ENCODE results near the gene FCAR. TPM values are rescaled to one million over a fixed set of nuclear protein-coding genes. Genes with fewer than 3 reads are reported as not detected.
A peak's percentile ranks its signal among the peaks of the same experiment; 100 is the strongest.
"Not testable (repeated sequence)": the region's sequence is repeated elsewhere in the genome, so short reads cannot be mapped to it uniquely, and the experiment has no call there.

Gene FCAR
- total RNA-seq, 1 donor = not detected

DNA sequence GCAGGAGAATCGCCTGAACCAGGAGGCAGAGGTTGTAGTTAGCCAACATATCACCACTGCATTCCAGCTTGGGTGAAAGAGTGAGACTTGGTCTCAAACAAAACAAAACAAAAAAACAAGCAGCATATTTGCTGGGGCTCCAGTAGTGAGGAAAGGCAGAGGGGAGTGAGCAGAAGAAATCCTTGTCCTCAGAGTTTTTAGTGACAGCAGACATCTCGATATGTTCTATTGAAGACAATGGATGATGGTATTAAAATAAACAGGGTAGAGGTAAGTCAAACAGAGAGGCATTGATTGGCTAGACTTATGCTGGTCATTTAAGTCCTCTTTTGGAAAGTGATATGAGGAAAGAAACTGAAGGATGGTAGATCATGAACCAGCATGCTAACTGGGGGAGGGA is 54.3 kb downstream of the FCAR start:
- no peaks in the 10 kb centered on the region for H3K4me1 ChIP-seq (ENCODE audit: insufficient read depth, low read length)
- H3K27me3 ChIP-seq (ENCODE audit: insufficient read depth, low read length) = no peaks in the 10 kb centered on the region
- peak; percentile 49 for DNase-seq (ENCODE audit: insufficient read length, low spot score, missing footprints)
- no peaks in the 10 kb centered on the region for H4K20me1 ChIP-seq (ENCODE audit: insufficient read depth, low read length)
- no peak overlapping the region for H3K27ac ChIP-seq (ENCODE audit: low read depth, low read length)
- H3K9me3 ChIP-seq (ENCODE audit: low read depth, low read length) = peaks cover 3% of the 10 kb centered on the region
- H3K4me3 ChIP-seq (ENCODE audit: insufficient read depth, low read length) = no peak overlapping the region
- H2AFZ ChIP-seq (ENCODE audit: low read length) = no peak overlapping the region
- TF ChIP-seq, protein P1, sequence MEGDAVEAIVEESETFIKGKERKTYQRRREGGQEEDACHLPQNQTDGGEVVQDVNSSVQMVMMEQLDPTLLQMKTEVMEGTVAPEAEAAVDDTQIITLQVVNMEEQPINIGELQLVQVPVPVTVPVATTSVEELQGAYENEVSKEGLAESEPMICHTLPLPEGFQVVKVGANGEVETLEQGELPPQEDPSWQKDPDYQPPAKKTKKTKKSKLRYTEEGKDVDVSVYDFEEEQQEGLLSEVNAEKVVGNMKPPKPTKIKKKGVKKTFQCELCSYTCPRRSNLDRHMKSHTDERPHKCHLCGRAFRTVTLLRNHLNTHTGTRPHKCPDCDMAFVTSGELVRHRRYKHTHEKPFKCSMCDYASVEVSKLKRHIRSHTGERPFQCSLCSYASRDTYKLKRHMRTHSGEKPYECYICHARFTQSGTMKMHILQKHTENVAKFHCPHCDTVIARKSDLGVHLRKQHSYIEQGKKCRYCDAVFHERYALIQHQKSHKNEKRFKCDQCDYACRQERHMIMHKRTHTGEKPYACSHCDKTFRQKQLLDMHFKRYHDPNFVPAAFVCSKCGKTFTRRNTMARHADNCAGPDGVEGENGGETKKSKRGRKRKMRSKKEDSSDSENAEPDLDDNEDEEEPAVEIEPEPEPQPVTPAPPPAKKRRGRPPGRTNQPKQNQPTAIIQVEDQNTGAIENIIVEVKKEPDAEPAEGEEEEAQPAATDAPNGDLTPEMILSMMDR (IDR thresholded peaks at IDR 0.05; ENCODE audit: extremely low read depth, low read depth, low read length) = no peak
- no peaks in the 10 kb centered on the region for H3K79me2 ChIP-seq (ENCODE audit: insufficient read depth, low read length)
- no peak overlapping the region for H3K4me2 ChIP-seq (ENCODE audit: insufficient read depth, low read length)
- H3K36me3 ChIP-seq (ENCODE audit: insufficient read depth, low read length) = no peaks in the 10 kb centered on the region

DNA sequence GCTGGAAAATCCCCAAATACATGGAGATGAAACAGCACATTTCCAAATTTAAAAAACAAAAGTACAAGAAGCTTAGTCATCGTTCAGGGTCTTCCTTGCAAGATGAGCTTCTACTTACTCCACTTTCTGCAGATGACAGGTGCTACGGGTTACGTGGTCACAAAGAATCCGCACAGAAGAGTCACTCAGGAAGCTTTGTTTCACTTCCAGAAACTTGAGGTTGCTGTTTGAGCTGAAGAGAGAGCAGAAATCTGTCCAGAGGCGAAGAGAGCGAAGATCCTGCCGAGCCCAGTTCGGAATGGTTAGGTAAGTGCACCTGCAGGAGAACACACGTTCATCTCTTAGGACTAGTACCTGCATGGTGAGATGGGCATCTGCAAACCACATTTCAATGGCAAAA is 63.9 kb downstream of the FCAR start:
- Histone ChIP-seq H4K20me1 (ENCODE audit: insufficient read depth, low read length) (no peaks in the 10 kb centered on the region), H3K9me3 (ENCODE audit: low read depth, low read length) (no peaks in the 10 kb centered on the region), H3K27me3 (ENCODE audit: insufficient read depth, low read length) (no peaks in the 10 kb centered on the region), H3K4me1 (ENCODE audit: insufficient read depth, low read length) (no peaks in the 10 kb centered on the region), H2AFZ (ENCODE audit: low read length) (no peak overlapping the region), H3K4me2 (ENCODE audit: insufficient read depth, low read length) (no peak overlapping the region), H3K27ac (ENCODE audit: low read depth, low read length) (no peak overlapping the region), H3K36me3 (ENCODE audit: insufficient read depth, low read length) (no peaks in the 10 kb centered on the region), H3K79me2 (ENCODE audit: insufficient read depth, low read length) (no peaks in the 10 kb centered on the region), H3K4me3 (ENCODE audit: insufficient read depth, low read length) (no peak overlapping the region)
- TF ChIP-seq, protein P1 (IDR thresholded peaks at IDR 0.05; ENCODE audit: extremely low read depth, low read depth, low read length) = no peak
- peak; percentile 51 for DNase-seq (ENCODE audit: insufficient read length, low spot score, missing footprints)

DNA sequence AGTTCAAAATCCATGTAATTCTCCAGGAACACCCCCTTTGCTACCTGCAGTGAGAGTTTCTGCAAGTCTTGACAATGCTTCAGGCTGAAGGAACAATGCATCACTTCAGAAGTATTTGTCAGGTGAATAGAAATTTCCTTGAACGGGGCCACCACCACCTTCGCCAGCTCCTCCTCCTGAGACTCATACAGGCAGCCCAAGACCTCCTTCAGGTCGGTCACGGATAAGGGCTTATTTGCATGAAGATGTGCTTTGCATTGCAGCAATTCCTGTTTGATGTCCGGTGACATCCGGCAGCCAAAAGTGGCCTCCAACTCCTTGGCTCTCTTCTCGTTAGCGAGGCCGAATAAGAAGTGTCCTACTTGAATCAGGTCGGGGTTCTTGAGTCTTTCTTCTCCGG is 64.9 kb downstream of the FCAR start:
- H3K4me2 ChIP-seq (ENCODE audit: insufficient read depth, low read length) = no peak overlapping the region
- no peaks in the 10 kb centered on the region for H4K20me1 ChIP-seq (ENCODE audit: insufficient read depth, low read length)
- no peak overlapping the region for H3K4me3 ChIP-seq (ENCODE audit: insufficient read depth, low read length)
- H2AFZ ChIP-seq (ENCODE audit: low read length) = no peak overlapping the region
- DNase-seq (ENCODE audit: insufficient read length, low spot score, missing footprints) = peak; percentile 30
- no peaks in the 10 kb centered on the region for H3K4me1 ChIP-seq (ENCODE audit: insufficient read depth, low read length)
- no peak overlapping the region for H3K27ac ChIP-seq (ENCODE audit: low read depth, low read length)
- no peaks in the 10 kb centered on the region for H3K9me3 ChIP-seq (ENCODE audit: low read depth, low read length)
- H3K36me3 ChIP-seq (ENCODE audit: insufficient read depth, low read length) = no peaks in the 10 kb centered on the region
- H3K79me2 ChIP-seq (ENCODE audit: insufficient read depth, low read length) = no peaks in the 10 kb centered on the region
- H3K27me3 ChIP-seq (ENCODE audit: insufficient read depth, low read length) = no peaks in the 10 kb centered on the region
- TF ChIP-seq, protein P1 (IDR thresholded peaks at IDR 0.05; ENCODE audit: extremely low read depth, low read depth, low read length) = no peak

DNA sequence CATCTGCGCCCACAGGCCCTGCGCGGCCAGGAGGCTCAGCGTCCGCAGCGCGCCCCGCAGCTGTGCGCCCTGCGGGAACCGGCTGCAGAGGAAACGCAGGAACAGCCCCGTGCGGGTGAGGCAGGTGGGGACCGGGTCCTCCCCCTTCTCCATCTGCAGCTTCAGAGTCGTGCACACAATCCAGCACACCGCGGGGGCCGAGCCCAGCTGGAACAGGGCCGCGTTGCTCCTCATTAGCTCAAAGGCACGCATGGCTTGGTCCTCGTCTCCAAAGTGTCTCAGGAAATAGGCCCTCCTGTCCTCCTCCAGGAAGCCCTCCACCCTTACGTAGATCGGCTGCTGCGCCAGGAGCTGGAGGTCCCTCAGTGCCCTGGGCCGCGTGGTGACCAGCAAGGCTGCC is 65.5 kb downstream of the FCAR start:
- not testable (repeated sequence) for H3K9me3 ChIP-seq (ENCODE audit: low read depth, low read length); H3K4me3 ChIP-seq (ENCODE audit: insufficient read depth, low read length); DNase-seq (ENCODE audit: insufficient read length, low spot score, missing footprints); H3K27ac ChIP-seq (ENCODE audit: low read depth, low read length); H3K36me3 ChIP-seq (ENCODE audit: insufficient read depth, low read length); H3K27me3 ChIP-seq (ENCODE audit: insufficient read depth, low read length); H3K4me2 ChIP-seq (ENCODE audit: insufficient read depth, low read length); H3K79me2 ChIP-seq (ENCODE audit: insufficient read depth, low read length); H3K4me1 ChIP-seq (ENCODE audit: insufficient read depth, low read length); H4K20me1 ChIP-seq (ENCODE audit: insufficient read depth, low read length); H2AFZ ChIP-seq (ENCODE audit: low read length)

Small RNA genes within 50 kb of the gene (small RNA-seq; reads per million reads assigned to genes)
- 0.30 reads per million for gene RNU6-222P

Other genes starting within 250 kb of the FCAR start
- gene LILRB1, start 243.8 kb upstream of the FCAR start, total RNA-seq = not detected in 2 replicates
- gene LILRB4, start 211.2 kb upstream of the FCAR start, total RNA-seq = under 0.01 TPM in 1 of 2 replicates, not detected in the other
- not detected in 2 replicates for gene KIR3DL3, start 149.8 kb upstream of the FCAR start, total RNA-seq
- gene KIR2DL3, start 135.7 kb upstream of the FCAR start, total RNA-seq = not detected in 2 replicates
- gene KIR2DL1, start 104.4 kb upstream of the FCAR start, total RNA-seq = not detected in 2 replicates
- gene KIR2DL4, start 70.6 kb upstream of the FCAR start, total RNA-seq = not detected in 2 replicates
- not detected in 2 replicates for gene KIR3DL1, start 57.8 kb upstream of the FCAR start, total RNA-seq
- not detected in 2 replicates for gene KIR2DS4, start 41.6 kb upstream of the FCAR start, total RNA-seq
- not detected in 2 replicates for gene KIR3DL2, start 23.8 kb upstream of the FCAR start, total RNA-seq
- 0.36 and 0.59 TPM in 2 replicates for gene NCR1, start 31.9 kb downstream of the FCAR start, total RNA-seq
- not detected in 2 replicates for gene NLRP7, start 73.3 kb downstream of the FCAR start, total RNA-seq
- 0.36 and 3.2 TPM in 2 replicates for gene NLRP2, start 92.1 kb downstream of the FCAR start, total RNA-seq
- not detected in 2 replicates for gene GP6, start 164.0 kb downstream of the FCAR start, total RNA-seq
- gene RDH13, start 188.9 kb downstream of the FCAR start, total RNA-seq = 9.7 and 12.7 TPM in 2 replicates
- 0.29 and 1.1 TPM in 2 replicates for gene EPS8L1, start 201.6 kb downstream of the FCAR start, total RNA-seq
- 49.2 and 55.0 TPM in 2 replicates for gene PPP1R12C, start 243.4 kb downstream of the FCAR start, total RNA-seq